ENCODE results near the gene PGGT1B. TPM values are rescaled to one million over a fixed set of nuclear protein-coding genes. Genes with fewer than 3 reads are reported as not detected.
A peak's percentile ranks its signal among the peaks of the same experiment; 100 is the strongest.

PGGT1B gene
- total RNA-seq, result 14.5 and 17.4 TPM in 2 replicates

DNA sequence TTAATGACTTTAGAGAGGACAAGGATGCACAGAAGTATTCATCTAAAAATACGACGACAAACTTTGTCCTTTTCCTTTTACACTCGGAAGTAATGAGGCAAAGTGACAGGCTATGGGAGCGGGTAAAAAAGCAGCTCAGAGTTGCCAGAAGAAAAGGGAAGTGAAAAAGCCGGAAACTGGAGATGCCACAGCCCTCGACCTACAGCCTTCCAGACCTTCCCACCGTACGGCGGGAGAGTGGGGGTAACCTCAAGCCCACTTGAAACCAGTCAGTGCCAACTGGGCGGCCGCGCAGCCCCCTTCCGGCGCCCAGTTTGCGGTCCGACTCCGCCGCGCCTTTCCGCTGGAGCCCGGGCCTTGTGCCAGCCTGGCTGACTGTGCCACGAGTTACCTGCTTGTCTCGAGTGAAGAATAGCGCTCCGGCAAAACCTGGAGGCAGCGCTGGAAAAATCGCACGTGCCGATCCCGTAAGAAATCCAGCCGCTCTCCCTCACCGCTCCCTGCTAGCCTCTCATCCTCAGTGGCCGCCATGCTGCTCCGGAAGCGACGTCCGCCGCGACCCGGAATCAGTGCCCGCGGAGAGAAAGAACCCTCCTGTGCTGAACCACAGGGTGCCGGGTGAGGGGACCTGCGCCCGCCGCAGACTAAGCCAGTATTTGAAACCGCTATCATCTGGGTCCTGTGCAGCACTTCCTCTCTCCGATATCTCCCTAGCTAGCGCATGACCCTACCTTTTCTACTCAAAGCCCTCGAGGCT, at the start of gene PGGT1B:
Gene PGGT1B, minus strand, starts transcription at position 557 of the 757 bp plus-strand sequence. Its CDS starts 26 bp downstream, at position 531.
- DNase-seq (ENCODE audit: low read depth in 2 of 2), result peak; percentile 36 to 69

DNA sequence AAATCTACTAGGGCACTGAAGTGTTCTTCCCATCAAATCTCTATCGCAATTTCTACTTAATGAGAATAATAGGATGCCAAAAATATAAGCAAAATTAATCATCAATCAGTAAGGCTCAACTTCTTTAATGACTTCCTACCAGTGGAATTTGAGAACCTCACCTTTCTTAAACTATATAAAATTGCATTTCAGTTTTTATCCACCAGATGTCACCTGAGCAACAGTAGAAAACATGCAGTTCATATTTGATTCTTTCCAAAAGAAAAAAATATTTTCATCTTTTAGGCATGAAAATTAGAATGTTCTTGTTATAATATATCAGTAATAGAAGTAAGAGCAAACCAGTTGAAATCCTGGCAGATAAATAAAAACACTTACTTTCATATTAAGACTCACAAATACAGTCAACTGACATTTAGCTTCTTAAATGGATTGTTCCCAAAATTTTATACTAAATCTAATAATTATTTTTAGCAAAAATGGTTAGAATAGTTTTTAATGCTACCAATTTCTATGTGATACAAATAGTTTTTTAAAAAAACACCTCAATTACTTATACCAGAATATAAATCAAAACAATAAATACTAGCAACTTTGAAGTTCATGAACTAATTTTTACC, 47.2 kb upstream of the PGGT1B start:
- peak; percentile 23 to 51 for DNase-seq (ENCODE audit: low read depth in 2 of 2)

DNA sequence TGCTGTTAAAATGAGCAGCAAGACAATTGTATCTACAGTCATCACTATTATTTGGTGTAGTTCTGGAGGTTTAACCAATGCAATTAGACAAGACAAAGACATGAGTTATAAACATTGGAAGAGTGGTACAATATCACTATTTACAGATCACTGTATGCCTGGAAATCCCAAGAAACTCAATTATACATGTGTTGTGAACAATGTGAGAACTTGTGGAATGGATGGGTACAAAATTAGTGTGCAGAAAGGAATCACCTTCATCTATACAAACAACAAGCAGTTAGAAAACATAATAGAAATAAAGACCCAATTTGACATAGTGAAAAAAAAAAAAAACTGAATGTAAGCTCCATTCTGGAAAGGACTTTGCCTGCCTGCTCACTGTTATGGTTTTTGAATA, 46.1 kb upstream of the PGGT1B start:
- no peak for DNase-seq (ENCODE audit: low read depth in 2 of 2)

DNA sequence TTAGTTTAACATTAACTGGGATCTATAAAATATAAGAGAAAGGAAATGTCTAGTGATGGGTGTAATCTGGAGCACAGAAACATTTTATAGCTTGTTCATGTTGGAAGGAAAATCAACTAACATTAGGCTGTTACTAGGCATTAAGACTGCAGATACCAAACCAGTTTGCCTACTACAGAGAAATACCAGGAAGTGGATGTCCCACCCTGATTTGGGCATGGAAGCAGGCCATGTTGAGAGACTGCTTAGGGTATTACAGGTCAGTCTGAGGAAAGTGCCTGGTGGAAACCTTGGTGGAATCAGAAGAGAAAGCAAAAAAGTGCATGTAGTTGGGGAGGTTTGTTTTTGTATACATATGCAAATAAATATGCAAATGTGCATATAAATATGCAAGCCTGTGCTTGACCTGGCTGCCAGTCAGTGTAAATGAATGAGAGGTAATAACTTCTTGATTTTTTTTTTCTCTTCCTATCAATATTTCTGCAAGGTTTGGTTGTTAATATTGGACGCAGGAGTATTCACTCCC, 43.4 kb upstream of the PGGT1B start:
- DNase-seq (ENCODE audit: low read depth in 2 of 2), result no peak

DNA sequence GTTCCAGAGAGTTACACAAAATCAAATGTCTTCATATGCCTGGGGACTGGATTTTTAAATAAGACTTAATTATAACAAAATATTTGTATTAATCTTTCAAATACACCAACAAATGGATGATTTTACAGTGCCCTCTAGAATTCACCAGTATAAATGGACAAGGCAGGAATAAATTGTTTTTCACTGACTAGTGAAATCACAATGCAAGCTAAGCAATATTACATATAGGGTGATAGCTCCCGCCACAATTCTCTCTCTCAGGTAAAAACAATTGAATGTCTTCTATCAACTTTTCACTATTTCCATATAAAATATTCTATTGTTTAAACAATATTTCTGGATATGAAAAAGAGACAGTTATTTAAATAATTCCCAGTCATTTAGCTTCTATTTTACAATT, 41.8 kb upstream of the PGGT1B start:
- DNase-seq (ENCODE audit: low read depth in 2 of 2), result no peak

DNA sequence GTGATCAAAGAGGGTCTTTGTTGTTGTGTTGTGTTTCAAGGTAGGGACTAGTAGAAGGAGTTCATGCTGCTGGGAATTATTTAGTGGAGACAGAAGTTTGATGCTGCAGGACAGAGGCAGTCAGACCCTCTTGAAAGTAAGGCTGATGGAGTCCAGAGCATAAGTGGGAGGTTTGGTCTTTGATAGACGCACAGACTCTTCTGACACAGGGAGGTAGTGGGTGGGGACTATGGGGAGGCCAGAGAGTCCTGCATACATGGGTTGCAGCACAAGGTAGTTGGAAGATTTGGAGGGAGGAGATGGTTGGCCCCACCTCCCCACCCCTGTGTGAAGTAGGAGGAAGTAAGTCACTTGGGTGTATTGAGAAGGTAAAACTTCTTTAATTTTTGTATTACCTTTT, 36.1 kb upstream of the PGGT1B start:
- no peak for DNase-seq (ENCODE audit: low read depth in 2 of 2)

DNA sequence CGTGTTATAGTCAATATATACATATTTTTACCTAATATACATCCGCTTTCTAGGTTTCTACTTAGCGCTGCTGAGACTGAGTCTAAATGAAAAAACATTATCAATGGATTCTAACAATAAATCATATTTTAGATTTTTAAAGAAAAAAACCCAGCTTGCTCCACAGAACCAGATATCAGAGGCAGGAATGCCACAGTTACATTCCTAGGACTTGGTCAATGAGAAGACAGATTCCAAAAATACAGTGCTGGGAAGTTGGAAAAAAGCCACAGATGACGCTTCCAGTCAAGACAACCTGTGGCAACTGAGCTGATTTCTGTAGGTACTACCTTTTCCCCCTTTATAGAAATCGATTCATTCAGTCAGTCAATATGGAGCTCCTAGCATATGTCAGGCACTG, 34.4 kb upstream of the PGGT1B start:
- DNase-seq (ENCODE audit: low read depth in 2 of 2), result no peak

DNA sequence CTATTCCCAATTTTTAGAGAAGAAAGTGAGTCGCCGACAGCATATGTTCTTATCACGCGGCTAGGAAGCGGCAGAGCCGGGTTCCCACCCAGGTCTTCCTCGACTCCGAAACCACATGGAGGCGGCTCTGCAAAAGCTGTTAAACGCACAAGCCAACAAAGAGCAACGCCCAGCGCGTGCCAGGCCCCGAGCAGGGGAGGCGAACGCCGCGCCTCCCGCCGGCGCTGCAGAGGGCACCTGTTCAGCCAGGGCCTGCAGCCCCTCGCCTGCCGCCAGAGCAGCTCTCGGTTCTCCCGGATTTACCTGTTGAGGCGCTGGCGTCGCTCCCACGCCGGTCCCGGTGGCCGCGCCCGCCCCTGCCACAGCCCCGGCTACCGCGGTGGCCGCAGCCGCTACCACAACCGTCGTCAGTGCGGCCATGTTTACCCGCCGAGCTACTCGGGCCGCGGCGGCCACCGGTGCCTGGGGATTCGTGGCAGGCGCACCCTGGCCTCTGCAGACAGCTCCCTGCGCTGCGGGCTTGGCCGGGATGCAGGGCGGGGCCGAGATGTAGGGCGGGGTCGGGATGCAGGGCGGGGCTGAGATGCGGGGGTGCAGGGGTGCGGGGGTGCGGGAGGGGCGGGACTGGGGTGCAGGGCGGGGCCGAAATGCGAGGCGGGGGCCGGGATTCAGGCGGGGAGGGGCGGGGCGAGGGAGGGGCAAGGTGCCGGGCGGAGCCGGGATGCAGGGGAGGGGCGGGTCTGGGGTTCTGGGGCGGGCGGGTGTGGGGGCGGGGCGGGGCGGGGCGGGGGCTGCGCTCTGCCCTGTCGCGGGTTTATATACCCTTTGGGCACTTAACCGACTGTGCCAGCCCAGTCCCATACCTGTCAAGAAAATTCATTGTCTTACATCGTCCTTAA, 33.7 kb upstream of the PGGT1B start, which contains the start of gene CCDC112:
Gene CCDC112, minus strand, starts transcription at position 531 of the 899 bp plus-strand sequence. Its CDS starts 111 bp downstream, at position 420.
- peak; percentile 24 to 74 for DNase-seq (ENCODE audit: low read depth in 2 of 2)

DNA sequence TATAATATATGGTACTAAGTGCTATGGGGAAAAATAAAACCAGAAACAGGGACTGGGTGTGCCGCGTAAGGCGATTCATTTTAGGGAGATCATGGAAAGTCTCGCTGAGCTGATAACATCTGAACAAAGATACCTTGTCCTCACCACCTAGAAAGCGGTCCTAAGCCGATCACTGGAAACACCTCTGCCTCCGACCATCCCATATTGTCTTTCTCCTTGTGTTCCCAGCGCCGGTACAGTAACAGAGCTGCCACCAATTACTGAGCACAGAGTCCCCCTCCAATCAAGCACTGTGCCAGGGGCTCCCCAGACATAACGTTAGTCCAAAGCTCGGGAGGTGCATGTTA, 33.1 kb upstream of the PGGT1B start:
- DNase-seq (ENCODE audit: low read depth in 2 of 2), result no peak

DNA sequence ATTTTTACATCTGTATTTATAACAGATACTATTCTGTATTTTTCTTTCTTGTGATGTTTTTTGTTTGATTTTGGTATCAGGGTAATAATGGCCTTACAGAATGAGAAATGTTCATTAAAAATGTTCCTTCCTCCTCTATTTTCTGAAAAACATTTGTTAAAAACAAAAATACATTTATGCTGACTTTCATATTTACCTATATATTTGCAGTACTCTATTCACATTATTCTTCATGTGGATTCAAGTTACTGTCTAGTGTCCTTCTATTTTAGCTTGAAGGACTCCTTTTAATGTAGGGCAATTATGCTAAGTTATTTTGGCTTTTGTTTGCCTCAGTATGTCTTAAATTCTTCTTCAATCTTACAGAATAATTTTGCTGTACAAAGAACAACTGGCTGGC, 28.7 kb upstream of the PGGT1B start:
- no peak for DNase-seq (ENCODE audit: low read depth in 2 of 2)

DNA sequence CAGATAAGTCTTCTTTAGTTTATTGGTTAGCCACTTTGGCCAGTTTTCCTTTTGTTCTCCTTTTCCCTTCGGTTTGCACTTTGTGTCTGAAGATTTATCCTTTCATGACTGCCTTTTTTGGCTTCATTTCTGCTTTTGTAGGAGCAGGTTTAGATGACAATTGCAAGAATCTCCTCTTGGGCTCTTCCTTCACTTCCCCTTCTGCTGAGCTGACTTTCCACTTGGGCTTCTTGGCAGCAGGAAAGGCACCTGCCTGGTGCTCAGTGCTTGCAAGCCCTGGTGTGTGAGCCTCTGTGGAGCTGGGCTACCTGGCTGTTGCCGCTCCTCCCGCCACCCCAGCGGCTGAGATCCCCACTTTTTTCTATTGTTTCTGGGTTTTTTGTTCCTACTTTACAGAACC, 26.4 kb upstream of the PGGT1B start:
- no peak for DNase-seq (ENCODE audit: low read depth in 2 of 2)

DNA sequence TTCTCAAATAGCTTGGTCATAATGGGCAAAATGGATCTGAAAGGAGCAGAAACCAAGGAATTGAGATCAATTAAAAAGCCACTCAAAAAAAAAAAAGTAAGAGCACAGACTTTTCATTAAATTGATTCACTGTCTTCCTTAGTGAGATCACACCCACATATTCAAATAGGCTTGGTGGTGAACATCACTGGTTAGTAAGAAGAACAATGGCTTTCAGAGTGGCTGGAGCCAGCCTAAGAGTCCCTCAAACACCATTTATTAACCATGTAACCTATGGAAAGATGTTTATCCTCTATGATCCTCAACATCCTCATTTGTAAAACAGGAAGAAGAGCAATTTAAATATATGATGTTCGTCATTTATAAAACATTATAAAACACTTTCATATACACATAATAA, 21.3 kb upstream of the PGGT1B start:
- no peak for DNase-seq (ENCODE audit: low read depth in 2 of 2)

DNA sequence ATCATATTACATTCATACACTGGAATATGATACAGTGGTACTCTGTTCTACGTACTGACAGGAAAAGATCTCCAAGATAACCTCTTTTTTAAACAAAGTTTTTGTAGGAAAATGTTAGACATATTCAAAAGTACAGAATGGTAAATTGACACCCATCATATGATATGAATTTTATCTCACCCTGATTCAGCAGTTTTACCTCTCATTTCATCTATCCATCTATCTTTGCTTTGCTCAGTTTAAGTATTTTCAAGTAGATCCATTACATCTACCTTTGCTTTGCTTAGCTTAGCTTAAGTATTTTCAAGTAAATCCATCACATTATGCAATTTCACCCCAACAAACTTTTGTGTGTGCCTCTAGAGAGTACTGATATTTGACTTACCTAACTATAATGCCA, 19.5 kb upstream of the PGGT1B start:
- no peak for DNase-seq (ENCODE audit: low read depth in 2 of 2)

DNA sequence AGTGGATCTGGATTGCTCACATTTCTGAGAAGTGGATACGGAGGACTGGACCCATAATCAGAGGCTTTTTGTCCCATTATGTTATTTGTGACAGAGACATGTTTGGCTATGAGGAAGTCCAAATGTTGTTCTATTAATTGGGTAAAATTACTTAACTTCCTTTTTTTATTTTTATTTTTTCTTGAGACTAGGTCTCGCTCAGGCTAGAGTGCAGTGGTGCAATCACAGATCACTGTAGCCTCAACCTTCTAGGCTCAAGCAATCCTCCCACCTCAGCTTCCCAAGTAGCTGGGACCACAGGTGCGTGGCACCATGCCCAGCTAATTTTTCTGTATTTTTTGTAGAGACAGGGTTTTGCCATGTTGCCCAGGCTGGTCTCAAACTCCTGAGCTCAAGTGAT, 11.9 kb upstream of the PGGT1B start:
- DNase-seq (ENCODE audit: low read depth in 2 of 2), result no peak

DNA sequence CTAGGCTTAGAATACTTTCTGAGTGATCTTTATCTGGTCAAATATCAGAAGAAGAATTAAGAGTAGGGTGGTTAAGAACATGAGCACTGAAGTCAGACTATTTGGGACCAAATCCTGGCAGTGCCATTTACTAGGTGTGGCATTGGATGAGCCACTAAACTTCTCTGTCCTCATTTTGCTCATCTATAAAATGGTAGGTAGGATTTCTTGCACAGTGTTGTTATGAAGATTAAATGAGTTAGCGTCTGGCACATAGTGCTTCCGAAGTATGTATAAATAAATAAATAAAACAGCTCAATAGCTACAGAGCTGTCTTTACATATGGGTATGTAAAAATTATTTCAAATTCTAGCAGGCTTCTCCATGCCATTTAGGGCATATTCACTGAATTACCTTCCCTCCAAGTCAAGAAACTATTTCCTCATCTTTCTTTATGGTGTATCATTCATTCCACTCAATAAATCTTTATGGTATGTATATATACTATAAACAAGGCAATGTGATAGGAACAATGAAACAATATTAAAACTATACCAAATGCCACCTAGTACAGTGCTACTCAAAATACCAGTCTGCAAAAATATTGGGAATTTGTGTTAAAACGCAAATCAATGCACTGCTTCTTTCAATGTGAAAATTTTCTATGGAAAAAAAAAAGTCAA, 9.8 kb upstream of the PGGT1B start:
- DNase-seq (ENCODE audit: low read depth in 2 of 2), result no peak

DNA sequence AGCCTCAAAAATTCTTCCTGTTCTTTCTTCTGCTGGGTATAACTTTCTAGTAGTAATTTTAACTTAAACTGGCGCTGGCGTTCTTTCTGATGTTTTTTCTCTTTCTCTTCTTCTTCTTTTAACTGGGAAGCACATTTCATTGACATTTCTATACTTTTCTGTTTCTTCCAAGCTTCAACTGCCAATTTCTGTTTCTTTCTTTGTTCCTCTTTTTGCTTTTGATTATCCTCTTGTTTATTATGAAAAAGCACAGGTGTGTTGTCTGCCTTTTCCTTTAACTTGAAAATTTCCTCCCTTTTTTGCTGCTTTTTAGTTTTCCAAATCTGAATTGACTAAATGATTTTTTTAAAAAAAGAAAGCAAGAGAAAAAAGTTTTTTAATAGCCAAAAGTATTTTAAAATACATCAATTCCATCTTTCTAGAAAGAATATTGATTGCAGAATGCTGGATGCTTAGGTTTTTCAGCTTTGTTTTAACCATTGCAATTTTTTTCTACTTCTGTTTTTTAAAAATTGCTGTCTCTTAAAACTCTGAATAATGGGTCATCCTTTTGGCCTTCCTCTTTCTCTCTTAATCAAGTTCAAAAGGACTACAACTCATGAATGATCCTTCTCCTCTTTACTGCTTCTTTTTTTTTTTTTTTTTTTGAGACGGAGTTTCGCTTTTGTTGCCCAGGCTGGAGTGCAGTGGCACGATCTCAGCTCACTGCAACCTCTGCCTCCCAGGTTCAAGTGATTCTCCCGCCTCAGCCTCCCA, 8.8 kb upstream of the PGGT1B start:
- no peak for DNase-seq (ENCODE audit: low read depth in 2 of 2)

DNA sequence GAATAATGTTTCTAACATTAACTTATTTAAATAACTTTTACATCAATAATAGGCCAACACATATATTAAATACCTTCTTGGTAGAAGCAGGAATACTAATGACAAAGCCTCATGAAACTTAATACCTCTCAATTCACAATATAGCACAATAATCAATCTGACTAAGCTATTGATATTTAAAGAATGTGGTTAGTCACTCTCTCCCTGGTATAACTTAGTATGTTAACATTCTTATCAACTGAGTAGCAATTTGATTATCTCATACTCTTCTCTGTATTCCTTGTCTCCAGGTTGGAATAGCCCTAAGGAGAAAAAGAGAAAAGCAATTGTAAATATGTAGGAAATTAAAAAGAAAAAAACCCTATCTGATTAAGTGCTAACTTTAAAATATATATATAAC, 4.9 kb upstream of the PGGT1B start:
- DNase-seq (ENCODE audit: low read depth in 2 of 2), result no peak

DNA sequence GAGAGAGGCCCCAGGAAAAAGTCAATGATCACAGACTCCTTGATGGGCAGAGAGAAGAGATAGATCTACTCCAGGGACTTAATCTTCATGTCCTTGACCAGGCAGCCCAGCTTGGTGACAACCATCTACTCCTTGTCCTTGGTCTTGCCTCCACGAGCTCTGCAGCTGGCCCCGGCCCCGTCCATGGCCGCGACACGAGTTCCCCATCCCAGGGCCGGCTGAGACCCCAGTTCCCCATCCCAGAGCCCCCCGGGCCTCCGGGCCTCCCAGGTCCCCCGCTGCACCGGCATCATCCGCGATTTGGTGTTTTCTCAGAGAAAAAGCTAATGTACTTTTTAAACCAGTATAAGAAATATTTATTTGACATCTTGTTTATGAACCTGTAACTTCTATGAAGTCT, 2.5 kb upstream of the PGGT1B start:
- DNase-seq (ENCODE audit: low read depth in 2 of 2), result no peak

DNA sequence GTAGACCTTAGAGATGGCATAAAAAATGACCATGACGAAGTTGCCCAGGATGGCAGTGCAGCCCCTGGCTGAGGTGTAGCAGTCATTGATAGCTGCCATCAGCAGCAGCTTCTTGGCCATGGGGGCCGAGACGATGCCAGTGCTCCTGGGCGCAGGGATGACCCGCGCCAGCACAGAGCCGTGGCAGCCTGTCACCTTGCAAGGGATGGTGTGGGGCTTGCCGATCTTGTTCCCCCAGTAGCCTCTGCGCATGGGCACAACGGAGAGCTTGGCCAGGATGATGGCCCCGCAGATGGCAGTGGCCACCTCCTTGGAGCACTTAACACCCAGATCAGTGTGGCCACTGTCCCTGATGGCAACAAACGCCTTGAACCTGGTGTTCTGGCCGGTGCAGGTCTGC, 2.1 kb upstream of the PGGT1B start:
- DNase-seq (ENCODE audit: low read depth in 2 of 2), result no peak

DNA sequence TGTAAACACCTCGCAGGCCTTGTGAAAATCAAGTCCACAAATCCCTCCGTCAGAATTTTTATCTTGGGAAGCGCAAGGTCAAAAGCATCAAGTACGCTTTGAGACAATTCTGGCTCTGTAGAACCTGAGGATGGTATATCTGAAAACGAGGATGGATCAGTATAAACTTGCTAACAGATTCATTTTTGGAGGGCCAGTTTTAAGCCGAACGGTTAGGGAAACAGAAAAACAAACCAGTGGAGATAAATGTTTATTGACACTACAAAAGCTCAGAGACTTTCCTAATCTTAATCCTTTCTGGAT, 352 bp upstream of the PGGT1B start:
- no peak for DNase-seq (ENCODE audit: low read depth in 2 of 2)

DNA sequence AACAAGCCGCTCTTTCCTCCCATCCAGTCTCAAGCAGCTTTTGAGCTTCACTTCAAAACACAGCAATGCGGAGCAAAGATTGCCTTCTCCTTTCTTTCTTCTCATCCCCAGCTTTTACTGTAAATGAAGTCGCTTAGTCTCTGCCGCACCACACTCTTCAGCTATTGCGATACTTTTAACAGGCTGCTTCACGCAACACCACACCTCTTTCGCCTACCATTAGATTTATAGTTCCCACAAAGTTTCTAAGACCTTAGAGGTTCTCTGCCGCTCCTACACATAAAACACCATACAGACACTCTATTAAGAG, 711 bp downstream of the PGGT1B start:
- DNase-seq (ENCODE audit: low read depth in 2 of 2), result peak in 1 of 2 donors; percentile 17
